HG03571 (cell line): ENCODE data around the gene MSANTD7.

Experiments
- ATAC-seq: cut with Tn5 transposase; IDR thresholded peaks from one replicate; pipeline ENCODE4 v1.9.1; 2021; ENCODE audit not compliant: unreplicated experiment

MSANTD7 gene

DNA sequence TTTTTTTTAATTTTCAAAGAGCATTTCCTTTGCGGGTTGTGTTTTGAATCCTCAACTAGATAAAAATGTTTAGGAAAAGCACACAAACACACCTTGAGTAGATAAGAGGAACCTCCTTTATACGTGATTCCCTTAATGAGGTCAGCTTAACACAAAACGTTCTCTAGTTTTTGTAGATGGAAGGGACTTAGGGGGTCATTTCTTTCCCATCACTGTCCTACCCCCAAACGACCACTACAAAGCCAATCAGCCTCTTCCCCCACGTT is 41.8 kb downstream of the MSANTD7 start:
- no peak for ATAC-seq

DNA sequence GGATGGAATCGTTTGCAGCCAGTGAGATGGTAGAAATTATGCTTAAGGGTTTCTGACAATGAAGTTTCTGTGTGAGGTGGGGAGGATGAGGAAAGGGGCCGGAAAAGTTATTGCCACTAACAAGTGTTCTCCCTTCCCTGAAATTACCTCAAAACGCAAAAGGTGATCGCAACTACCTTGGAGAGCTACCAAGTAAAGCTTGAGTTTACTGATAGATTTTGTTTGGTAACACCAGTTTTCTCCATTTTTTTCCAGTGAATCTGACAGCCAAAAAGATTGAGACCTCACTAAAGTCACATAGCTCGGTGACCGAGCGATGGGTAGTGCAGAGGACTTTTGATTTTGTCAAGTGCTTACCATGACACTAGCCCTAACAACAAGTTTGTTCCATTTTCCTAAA is 42.1 kb downstream of the MSANTD7 start:
- ATAC-seq: no peak

DNA sequence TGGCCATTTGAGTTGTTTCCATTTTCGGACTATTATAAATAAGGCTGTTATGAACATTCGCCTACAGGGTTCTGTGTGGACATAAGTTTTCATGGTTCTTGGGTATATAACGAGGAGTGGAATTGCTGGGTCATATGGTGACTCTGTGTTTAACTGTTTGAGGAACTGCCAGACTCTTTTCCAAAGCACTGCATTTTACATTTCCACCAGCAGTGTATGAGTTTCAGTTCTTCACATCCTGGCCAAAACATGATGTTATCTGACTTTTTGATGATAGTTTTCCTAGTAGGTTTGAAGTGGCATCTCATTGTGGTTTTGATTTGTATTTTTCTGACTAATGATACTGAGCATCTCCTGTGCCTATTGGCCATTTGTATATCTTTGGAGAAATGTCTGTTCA is 46.0 kb downstream of the MSANTD7 start:
- ATAC-seq: no peak
